Inferior parietal cortex (tissue), 1 donor: Measurements from ENCODE around the gene RNASE1.

Experiments used
- DNase-seq: peaks from one replicate; pipeline ENCODE4 v3.0.0-alpha.2; 2016; ENCODE audit errors: extremely low spot score

The RNASE1 gene

GRCh38 chr14:20808162-20808483 is 5.5 kb upstream of the RNASE1 start:
- DNase-seq = no peak

GRCh38 chr14:20807304-20808161 is 4.9 kb upstream of the RNASE1 start:
- no peak for DNase-seq

DNA sequence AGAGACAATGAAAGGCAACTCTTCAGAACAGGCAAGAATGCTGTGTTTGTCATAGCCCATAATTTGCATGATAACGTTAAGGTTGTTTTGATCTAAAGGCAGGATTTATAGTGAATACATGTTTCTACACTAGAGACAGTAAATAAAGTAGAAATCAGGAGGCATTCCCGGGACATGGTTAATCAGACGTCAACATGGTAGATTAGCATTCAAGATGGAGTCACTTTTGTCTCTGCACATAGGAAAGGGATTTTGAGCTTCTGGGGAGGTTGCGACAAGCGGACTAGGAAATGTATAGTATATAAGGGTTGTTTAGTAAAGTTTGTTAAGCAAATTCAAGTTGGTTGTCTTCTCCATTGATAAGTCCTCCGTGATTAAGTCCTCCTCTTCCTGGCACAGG is 2.8 kb upstream of the RNASE1 start:
- no peak for DNase-seq

- no peak for DNase-seq
Observed at GRCh38 chr14:20803223-20803622, 579 bp upstream of the RNASE1 start.

GRCh38 chr14:20801726-20802125 is 918 bp downstream of the RNASE1 start:
- DNase-seq = no peak

DNA sequence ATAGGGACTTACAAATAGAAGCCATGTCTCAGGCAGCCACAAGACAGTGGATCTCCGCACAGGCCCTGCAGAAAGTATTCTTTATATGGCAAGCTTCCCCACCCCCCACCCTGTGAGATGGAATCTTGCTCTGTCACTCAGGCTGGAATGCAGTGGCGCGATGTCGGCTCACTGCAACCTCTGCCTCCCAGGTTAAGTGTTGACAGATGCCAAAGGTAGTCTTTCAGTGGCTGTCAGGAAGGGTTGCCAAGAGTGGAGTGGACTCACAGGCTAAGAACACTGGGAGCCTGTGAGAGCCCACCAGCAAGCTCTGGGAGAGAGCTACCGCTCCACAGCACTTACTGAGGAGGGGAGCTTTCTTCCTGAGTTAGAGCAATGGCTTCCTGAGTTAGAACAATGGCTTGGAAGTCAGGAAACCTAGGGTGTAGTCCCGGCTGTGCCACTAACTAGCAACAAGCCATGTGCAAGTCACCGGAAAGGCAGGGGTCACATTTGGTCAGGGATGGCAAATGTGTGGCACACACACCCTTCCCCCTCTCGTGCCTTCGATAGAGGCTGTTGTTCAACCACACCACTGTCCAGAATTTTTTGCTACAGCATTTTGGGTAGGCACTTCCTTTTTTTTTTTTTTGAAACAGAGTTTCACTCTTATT is 2.6 kb downstream of the RNASE1 start:
- DNase-seq = no peak

GRCh38 chr14:20799456-20799891 is 3.2 kb downstream of the RNASE1 start:
- DNase-seq = peak; percentile 68

DNA sequence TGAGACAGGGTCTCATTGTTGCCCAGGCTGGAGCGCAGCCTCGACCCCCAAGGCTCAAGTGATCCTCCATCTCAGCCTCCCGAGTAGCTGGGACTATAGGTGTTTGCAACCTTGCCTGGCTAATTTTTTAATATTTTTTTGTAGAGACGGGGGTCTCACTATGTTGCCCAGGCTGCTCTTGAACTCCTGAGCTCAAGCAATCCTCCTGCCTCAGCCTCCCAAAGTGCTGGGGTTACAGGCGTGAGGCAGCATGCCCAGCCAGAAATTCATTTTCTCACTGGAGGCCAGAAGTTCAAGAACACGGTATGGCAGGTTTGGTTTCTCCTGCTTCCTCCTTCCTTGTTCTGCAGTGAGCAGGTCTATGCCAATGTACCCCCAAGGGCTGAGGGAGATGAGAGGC is 3.7 kb downstream of the RNASE1 start:
- no peak for DNase-seq

DNA sequence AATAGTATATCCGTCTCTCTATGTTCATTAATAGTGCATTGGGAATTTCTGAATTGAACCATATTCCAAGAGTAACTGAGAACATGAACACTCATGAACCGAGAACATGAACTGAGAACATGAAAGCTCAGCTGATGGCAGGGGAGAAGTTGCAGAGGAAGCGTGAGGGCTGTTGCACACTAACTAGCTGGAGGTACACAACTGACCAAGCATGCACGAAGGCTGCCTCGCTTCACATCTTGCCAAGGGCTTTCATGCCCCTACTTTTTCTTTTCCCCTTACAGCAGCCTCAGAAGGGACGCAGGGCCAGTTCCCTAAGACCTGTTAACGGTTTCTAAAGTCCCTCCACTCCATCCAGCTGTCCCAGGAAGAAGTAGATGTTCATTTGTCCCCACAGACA is 4.3 kb downstream of the RNASE1 start:
- DNase-seq = no peak

DNA sequence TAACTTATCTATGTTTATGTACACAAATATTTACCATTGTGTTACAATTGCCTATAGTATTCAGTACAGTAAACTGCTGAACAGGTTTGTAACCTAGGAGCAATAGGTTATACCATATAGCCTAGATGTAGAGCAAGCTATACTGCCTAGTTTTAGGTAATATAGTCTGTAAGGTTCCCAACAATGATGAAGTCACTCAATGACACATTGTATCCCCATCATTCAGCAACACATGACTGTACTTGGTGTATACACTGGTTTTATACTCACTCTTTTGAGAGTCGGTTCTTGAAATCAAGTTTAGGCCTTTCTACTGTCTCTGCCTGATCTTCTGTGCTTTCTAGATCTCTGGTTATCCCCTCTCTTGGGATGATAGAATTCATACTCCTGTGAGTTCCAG is 5.5 kb downstream of the RNASE1 start:
- DNase-seq = no peak

DNA sequence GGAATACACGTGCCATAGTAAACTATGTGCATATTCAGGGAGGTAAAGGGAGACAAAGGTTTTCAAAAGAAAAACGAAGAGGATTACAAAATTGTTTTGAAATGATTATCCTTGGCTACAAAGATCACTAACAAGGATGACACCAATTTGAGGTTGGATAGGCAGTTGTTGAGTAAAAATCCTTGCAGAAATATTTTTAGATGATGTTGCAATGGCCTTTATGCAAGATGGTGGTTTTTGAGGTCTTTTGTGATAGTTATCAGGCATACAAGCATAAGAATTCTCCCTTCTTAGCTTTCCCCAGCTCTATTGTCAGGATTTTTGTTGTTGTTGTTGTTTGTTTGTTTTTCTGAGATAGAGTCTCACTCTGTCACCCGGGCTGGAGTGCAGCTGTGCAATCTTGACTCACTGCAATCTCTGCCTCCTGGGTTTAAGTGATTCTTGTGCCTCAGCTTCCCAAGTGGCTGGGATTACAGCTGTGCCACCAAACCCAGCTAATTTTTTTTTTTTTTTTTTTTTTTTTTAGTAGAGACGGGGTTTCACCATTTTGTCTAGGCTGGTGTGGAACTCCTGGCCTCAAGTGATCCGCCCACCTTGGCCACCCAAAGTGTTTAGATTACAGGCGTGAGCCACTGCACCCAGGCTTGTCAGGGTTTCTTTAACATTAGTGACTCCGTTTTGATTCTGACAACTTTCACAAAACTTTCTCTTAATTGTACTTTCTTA is 7.8 kb downstream of the RNASE1 start:
- no peak for DNase-seq

DNA sequence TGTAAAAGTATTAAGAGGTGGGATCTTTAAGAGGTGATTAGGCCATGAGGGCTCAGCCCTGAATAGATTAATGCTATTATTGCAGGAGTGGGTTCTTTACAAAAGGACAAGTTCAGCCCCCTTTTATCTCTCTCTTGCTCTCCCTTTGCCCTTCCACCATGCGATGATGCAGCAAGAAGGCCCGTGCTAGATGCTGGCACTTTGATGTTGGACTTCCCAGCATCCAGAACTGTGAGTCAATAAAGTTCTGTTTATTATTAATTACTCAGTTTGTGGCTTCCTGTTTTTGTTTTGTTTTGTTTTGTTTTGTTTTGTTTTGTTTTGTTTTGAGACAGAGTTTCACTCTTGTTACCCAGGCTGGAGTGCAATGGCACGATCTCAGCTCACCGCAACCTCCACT is 10.1 kb downstream of the RNASE1 start:
- no peak for DNase-seq

- no peak for DNase-seq
Observed at GRCh38 chr14:20791597-20791996, 11.0 kb downstream of the RNASE1 start.

- no peak for DNase-seq
Observed at GRCh38 chr14:20791187-20791586, 11.5 kb downstream of the RNASE1 start.

GRCh38 chr14:20790464-20791116 is 12.1 kb downstream of the RNASE1 start:
- no peak for DNase-seq

GRCh38 chr14:20789230-20789813 is 13.3 kb downstream of the RNASE1 start:
- DNase-seq = no peak

GRCh38 chr14:20787025-20787424 is 15.6 kb downstream of the RNASE1 start:
- DNase-seq = no peak

DNA sequence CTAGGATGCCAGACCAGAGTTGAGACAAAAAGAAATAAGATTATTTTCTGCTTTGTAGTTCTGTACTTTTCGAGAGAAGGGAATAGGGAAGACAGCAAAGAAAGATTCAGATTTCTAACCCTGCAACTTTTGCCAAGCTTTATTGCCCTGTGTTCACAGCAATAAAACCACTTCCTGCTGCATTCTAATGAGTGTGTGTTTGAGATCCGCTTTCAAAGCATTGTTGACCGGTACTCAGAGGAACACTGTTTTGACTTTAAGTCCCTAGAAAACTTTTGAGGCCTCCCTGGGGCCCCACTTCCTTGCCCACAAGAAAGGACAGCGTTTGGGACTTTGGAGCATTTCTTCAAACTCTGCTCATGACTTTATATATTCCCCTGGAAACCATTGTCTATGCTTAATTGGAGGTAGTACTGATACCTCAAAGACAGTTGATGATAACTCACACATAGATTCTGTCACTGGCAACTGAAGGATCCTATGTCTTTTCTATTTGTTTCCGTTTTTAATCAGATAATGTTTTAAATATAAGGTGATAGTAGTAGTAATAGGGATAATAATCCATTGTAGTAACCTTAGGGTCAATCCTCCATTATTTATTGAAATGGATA is 20.3 kb downstream of the RNASE1 start:
- no peak for DNase-seq

GRCh38 chr14:20781803-20782202 is 20.8 kb downstream of the RNASE1 start:
- no peak for DNase-seq

DNA sequence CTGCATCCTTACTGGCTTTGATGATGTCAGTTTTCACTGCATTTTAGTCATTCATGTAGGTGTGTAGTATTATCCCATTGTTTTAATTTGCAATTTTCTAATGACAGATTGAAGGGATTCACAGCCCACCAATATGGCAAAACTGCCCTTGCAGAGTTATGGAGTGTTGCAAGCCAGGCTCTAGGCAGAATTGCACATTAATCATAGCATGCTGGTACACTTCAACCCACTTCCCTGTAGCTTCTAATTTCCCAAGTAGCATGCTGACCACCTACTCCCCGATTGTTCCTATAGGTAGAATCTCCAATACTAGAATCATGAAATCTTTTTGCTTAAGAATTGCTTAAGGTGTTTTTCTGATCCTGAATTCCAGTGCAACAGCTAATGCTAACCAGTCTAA is 26.7 kb downstream of the RNASE1 start:
- no peak for DNase-seq

DNA sequence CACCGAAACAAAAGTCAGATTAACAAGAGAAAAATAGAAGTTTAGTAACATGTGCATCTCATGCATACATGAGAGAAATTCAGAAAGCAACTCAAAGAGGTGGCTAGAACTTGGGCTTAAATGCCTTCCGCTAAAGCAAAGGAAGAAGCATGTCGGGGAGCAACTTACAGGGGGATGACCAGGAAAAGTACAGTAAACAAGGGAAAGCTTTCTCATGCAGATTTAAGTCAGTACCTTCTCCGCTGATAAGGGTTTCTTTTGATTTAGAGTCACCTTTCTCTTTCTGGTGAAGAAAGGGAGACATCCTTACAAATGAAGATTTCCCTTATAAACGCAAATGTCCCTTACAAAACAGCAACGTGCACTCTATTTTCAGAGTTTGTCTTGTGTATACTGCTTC is 27.6 kb downstream of the RNASE1 start:
- no peak for DNase-seq
